ENCODE results near the gene CYS1. TPM values are rescaled to one million over a fixed set of nuclear protein-coding genes. Genes with fewer than 3 reads are reported as not detected.
A peak's percentile ranks its signal among the peaks of the same experiment; 100 is the strongest.

The CYS1 gene
- total and polyA plus RNA-seq, 2 of the 8 experiments (the other 6 are each of a cell fraction or from before 2014, with no cell fraction given) = 0.09 to 0.13 TPM

DNA sequence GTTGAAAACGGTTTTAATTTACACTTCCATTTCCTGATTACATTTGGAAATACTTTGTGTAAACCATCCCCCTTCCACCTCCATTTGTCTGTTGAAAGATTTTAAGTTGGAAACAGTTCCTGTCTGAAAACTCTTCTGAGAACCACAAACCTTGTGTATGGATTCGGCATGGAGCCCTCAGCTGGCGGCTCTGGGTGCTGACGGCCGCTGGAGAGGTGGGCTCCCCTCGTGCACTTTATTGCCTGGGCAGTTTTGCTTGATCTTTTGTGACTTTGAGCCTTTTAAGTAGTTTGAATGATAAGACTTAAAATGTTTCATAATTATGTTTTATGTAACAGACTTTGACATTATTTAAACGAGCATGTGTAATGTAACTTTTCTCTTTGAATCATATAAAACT lies 25.8 kb downstream of the CYS1 start:
- Histone ChIP-seq H3K14ac (ENCODE audit: insufficient read length) (no peak overlapping the region), H3K79me2 (ENCODE audit: control insufficient read depth in 1 of 2, insufficient read depth in 2 of 2, low read length in 2 of 2) (no peaks in the 10 kb centered on the region), H2AFZ (ENCODE audit: low read length) (no peak overlapping the region), H3K27ac (ENCODE audit: low read depth, low read length) (no peak overlapping the region), H3K56ac (replicated peaks; ENCODE audit: insufficient read length, low read depth, low read length) (no peak overlapping the region), H2BK12ac (ENCODE audit: low read depth, low read length) (no peak overlapping the region), H3K27me3 (replicated peaks in 1 of 4; ENCODE audit: control insufficient read depth in 3 of 4, extremely low read depth in 1 of 4, insufficient read depth in 3 of 4, low read length in 3 of 4) (no peaks in the 10 kb centered on the region), H4K5ac (ENCODE audit: insufficient read length, low read depth, low read length) (no peak overlapping the region), H3K4me3 (ENCODE audit: extremely low read depth in 1 of 4, insufficient read depth in 2 of 4, low read depth in 3 of 4, low read length in 4 of 4) (no peak overlapping the region), H3K9ac (replicated peaks in 1 of 4; ENCODE audit: extremely low read depth in 1 of 4, low read depth in 3 of 4, low read length in 3 of 4) (no peak overlapping the region), H4K20me1 (replicated peaks in 1 of 2; ENCODE audit: control insufficient read depth in 1 of 2, insufficient read depth in 2 of 2, low read length in 2 of 2) (no peaks in the 10 kb centered on the region), H3K23ac (ENCODE audit: insufficient read length) (no peak overlapping the region), H3K4ac (replicated peaks; ENCODE audit: insufficient read length, low read depth, low read length) (no peak overlapping the region), H3K23me2 (ENCODE audit: low read depth, low read length) (peaks cover 3% of the 10 kb centered on the region; the same call in 1 of the 2 replicates), H4K8ac (ENCODE audit: extremely low read depth, insufficient read depth, low read length) (no peak overlapping the region; the same call in 1 of the 2 replicates), H3K4me1 (replicated peaks in 1 of 4; ENCODE audit: control insufficient read depth in 3 of 4, insufficient read depth in 4 of 4, low read length in 3 of 4) (peaks cover 0 to 16% (median 2%) of the 10 kb centered on the region in 4 experiments; a peak in 3 of 7 replicates), H3K4me2 (ENCODE audit: insufficient read depth in 1 of 2, low read depth in 2 of 2, low read length in 2 of 2) (no peak overlapping the region), H2BK20ac (ENCODE audit: low read length) (no peak overlapping the region), H2BK5ac (ENCODE audit: low read depth, low read length) (no peak overlapping the region), H2BK15ac (ENCODE audit: low read length) (no peak overlapping the region), H2AK5ac (ENCODE audit: low read depth, low read length) (no peak overlapping the region), H2BK120ac (replicated peaks; ENCODE audit: low read depth, low read length) (no peak overlapping the region), H3K36me3 (ENCODE audit: control insufficient read depth in 2 of 4, insufficient read depth in 4 of 4, low read length in 3 of 4) (peaks cover 0 to 18% (median 0%) of the 10 kb centered on the region in 4 experiments; a peak in 2 of 8 replicates), H3K18ac (ENCODE audit: extremely low read depth, low read length) (no peak overlapping the region), H3K9me3 (ENCODE audit: insufficient read depth in 2 of 2, low read depth in 1 of 2, low read length in 1 of 2) (no peaks in the 10 kb centered on the region), H3K79me1 (ENCODE audit: low read depth, low read length) (no peaks in the 10 kb centered on the region), H4K91ac (replicated peaks; ENCODE audit: insufficient read length, low read length) (no peak overlapping the region)
- FAIRE-seq (no peak), DNase-seq (ENCODE audit: low read depth in 1 of 2, low spot score in 2 of 2) (no peak)
- TF ChIP-seq NANOG (IDR thresholded peaks at IDR 0.05; ENCODE audit: insufficient read depth, low read depth, low read length, poor library complexity, severe bottlenecking) (no peak), EGR1 (IDR thresholded peaks at IDR 0.05; ENCODE audit: borderline replicate concordance, low read depth, low read length) (no peak), RAD21 (IDR thresholded peaks at IDR 0.05 in 1 of 2, conservative IDR thresholded peaks at IDR 0.05 in 1 of 2; ENCODE audit: low read depth in 2 of 2, low read length in 2 of 2) (peak in 1 of 2 experiments; percentile 15; a peak in 1 of 4 replicates), CREB1 (IDR thresholded peaks at IDR 0.05) (no peak), KDM5A (IDR thresholded peaks at IDR 0.05; ENCODE audit: low read length) (no peak), EP300 (IDR thresholded peaks at IDR 0.05; ENCODE audit: borderline replicate concordance in 1 of 2, low read depth in 2 of 2, low read length in 2 of 2) (no peak), GTF2F1 (IDR thresholded peaks at IDR 0.05; ENCODE audit: borderline replicate concordance, low read depth, low read length) (no peak), SAP30 (IDR thresholded peaks at IDR 0.05; ENCODE audit: insufficient read depth, insufficient replicate concordance, low read length) (no peak)
- TF ChIP-seq, protein P1, sequence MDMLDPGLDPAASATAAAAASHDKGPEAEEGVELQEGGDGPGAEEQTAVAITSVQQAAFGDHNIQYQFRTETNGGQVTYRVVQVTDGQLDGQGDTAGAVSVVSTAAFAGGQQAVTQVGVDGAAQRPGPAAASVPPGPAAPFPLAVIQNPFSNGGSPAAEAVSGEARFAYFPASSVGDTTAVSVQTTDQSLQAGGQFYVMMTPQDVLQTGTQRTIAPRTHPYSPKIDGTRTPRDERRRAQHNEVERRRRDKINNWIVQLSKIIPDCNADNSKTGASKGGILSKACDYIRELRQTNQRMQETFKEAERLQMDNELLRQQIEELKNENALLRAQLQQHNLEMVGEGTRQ (IDR thresholded peaks at IDR 0.05; ENCODE audit: low read length) = no peak
- WGBS, 2 experiments (ENCODE audit: extremely low coverage in 1 of 2, insufficient coverage in 1 of 2, insufficient read length in 1 of 2, insufficient replicate concordance in 2 of 2, low coverage in 1 of 2, low lambda C conversion rate in 2 of 2, missing lambda C conversion rate in 1 of 2) = 86% methylated on average over 7 of the region's 7 CpGs; no CpG with 5 or more reads in 1 of the 2 experiments
- ChIA-PET CTCF (ENCODE audit: partially characterized antibody) (interaction anchor here (0.6 to 1.1 kb wide), 3 partner anchors 17 to 240 kb away, joined by 3 to 4 read pairs (median 3); no protein-coding TSS in a partner anchor), POLR2A (ENCODE audit: partially characterized antibody) (interaction anchor here (1.6 kb wide), 1 partner anchor 8 kb away, joined by 4 read pairs; no protein-coding TSS in a partner anchor)

Data from H1 (cell line).